Activated CD8-positive, alpha-beta memory T cell treated with anti-CD3 and anti-CD28 coated beads, Interleukin-2, amount 10 ng/mL, durations not matched to agents 7 days and 5 days (primary cell): ENCODE measurements around the gene SLC7A1. TPM values are rescaled to one million over a fixed set of nuclear protein-coding genes. Genes with fewer than 3 reads are reported as not detected.

Experiments
- ATAC-seq: fragments of 150-1000 bp; cut with Tn5 transposase; one replicate; pipeline ENCODE4 v1.10.0; 2021; ENCODE audit warnings: moderate library complexity
- CTCF ChIA-PET: fragments of 350-600 bp; sonication (Branson Sonifier 250); formaldehyde crosslinking; loops from one replicate; lab custom pipeline; 2021; ENCODE audit warnings: antibody characterized with exemption; lab: Charles Lee
- DNase-seq: peaks from one replicate; pipeline ENCODE4 v3.0.0-alpha.2; 2020
- H3K27ac Mint-ChIP-seq: one replicate; pipeline ENCODE4 v1.8.0; 2021; ENCODE audit warnings: mild to moderate bottlenecking, mixed read lengths
- H3K27me3 Mint-ChIP-seq: one replicate; pipeline ENCODE4 v1.8.0; 2021; ENCODE audit warnings: mixed read lengths
- H3K36me3 Mint-ChIP-seq: one replicate; pipeline ENCODE4 v1.8.0; 2021; ENCODE audit warnings: mild to moderate bottlenecking, mixed read lengths
- H3K4me1 Mint-ChIP-seq: one replicate; pipeline ENCODE4 v1.8.0; 2021; ENCODE audit warnings: mixed read lengths
- H3K4me3 Mint-ChIP-seq: one replicate; pipeline ENCODE4 v1.8.0; 2021; ENCODE audit warnings: mild to moderate bottlenecking, moderate library complexity, mixed read lengths
- H3K9me3 Mint-ChIP-seq: one replicate; pipeline ENCODE4 v1.8.0; 2022; ENCODE audit warnings: low read depth, mixed read lengths
- total RNA-seq, 2 experiments: library from RNA; stranded (reverse); gene quantifications; one replicate each; pipeline ENCODE4 v1.2.3, GENCODE V29; 2021

SLC7A1 gene
- total RNA-seq, 2 experiments from 2014 or later = 101 to 105 TPM

DNA sequence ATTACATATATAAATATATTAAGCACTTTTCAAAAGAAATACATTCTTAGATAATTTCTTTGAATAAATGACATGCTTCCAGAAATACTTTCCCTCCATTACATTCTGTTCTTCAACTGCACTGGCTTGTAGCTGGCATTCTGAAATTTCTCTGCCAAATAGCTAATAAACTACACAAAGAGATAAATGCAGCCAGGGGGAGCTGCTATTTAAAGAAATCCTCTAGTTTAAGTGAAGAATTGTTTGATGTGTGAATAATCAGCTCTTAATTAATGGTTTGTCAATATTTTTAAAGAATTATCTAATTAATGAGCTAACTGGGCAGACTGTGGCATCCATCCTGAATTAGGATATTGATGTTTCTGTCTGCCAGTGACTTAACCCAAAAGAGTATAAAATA is 30.7 kb downstream of the SLC7A1 start:
- Mint-ChIP-seq H3K4me3 (no peak overlapping the region), H3K27ac (no peak overlapping the region), H3K9me3 (no peaks in the 10 kb centered on the region), H3K4me1 (peaks cover 39% of the 10 kb centered on the region), H3K27me3 (no peaks in the 10 kb centered on the region), H3K36me3 (no peaks in the 10 kb centered on the region)
- ATAC-seq = no peak
- CTCF ChIA-PET = interaction anchor here (0.8 to 3.0 kb wide), 4 partner anchors 9 to 57 kb away, joined by 3 to 8 read pairs (median 4); no protein-coding TSS in a partner anchor
- no peak for DNase-seq

DNA sequence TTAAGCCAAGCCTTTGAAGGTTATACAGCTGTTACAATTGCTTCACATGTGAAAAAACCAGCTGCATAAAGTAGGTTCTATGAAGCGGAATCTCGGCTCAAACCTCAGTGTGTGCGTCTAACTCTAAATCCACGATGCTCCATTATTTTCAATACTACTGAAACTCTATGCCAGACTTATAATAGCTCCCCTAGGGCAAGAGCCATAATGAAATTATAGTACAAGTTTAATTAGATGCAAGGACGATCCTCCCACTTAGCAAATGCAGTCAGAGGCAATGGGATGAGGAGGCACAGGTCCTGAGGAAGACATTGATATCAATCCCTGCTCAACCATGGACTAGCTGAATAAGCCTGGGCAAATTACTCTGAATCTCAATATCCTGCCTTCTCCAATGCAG is 31.1 kb downstream of the SLC7A1 start:
- DNase-seq (no peak), ATAC-seq (no peak)
- Mint-ChIP-seq H3K9me3 (no peaks in the 10 kb centered on the region), H3K4me3 (no peak overlapping the region), H3K4me1 (peaks cover 38% of the 10 kb centered on the region), H3K27me3 (no peaks in the 10 kb centered on the region), H3K36me3 (no peaks in the 10 kb centered on the region), H3K27ac (no peak overlapping the region)
- CTCF ChIA-PET = interaction anchor here (0.6 to 3.0 kb wide), 6 partner anchors 9 to 57 kb away, joined by 3 to 8 read pairs (median 4); no protein-coding TSS in a partner anchor

DNA sequence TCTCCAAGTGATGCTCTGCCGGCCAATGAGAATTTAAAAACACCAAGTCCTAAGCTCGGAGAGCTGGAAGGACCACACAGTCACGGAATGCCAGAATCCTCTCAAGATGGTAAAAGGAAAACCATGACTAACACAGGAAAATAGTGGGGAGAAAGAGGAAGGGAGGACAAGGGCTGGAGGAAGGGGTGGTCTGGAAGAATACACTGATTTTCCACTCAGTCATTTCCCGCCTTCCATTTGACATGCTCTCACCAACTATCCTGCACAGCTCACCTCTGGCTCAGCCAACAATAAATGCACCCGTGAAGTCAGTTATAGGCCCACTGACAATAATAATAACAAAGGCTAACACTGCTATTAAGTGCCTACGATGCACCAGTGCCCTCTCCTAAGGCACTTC is 31.5 kb downstream of the SLC7A1 start:
- CTCF ChIA-PET = interaction anchor here (0.6 to 3.0 kb wide), 6 partner anchors 8 to 56 kb away, joined by 3 to 8 read pairs (median 4); no protein-coding TSS in a partner anchor

DNA sequence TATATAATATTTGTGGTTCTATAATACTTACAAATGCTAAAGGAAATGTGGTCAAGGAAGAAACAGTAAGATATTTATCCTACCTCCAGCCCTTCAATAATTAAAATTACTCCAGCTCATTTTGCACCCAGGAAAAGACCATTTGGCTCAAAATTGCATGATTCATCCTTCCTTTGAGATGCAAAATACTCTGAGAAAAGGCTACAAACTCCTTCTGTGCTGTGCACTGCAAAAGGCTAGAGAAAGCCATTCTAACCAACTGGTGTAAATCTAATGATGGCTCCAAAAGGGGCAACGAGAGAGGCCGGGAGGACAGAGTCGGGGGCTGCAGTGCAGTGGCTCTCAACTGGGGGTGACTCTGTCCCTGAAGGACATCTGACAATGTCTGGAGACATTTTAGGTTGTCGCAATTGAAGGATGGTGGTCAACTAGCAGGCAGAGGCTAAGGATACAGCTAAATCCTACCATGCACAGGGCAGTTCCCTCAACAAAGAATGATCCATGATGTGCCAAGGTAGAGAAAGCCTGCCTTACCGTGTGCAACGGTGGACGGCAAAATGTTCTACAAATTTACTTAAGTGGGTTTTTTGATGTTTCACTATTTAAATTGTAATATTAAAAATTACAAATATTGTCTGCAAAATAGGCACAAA is 32.6 kb downstream of the SLC7A1 start:
- Mint-ChIP-seq H3K27ac (no peak overlapping the region), H3K36me3 (no peaks in the 10 kb centered on the region), H3K27me3 (no peaks in the 10 kb centered on the region), H3K9me3 (no peaks in the 10 kb centered on the region), H3K4me3 (no peak overlapping the region), H3K4me1 (peaks cover 32% of the 10 kb centered on the region)
- CTCF ChIA-PET = interaction anchor here (1.0 to 3.0 kb wide), 2 partner anchors 16 to 55 kb away, joined by 3 to 8 read pairs; no protein-coding TSS in a partner anchor
- DNase-seq (no peak), ATAC-seq (no peak)

More for the DNA sequence above, 31.5 kb downstream of the SLC7A1 start:
- Mint-ChIP-seq H3K9me3 (no peaks in the 10 kb centered on the region), H3K36me3 (no peaks in the 10 kb centered on the region), H3K27ac (no peak overlapping the region), H3K4me3 (no peak overlapping the region), H3K27me3 (no peaks in the 10 kb centered on the region), H3K4me1 (peaks cover 36% of the 10 kb centered on the region)
- no peak for DNase-seq
- no peak for ATAC-seq

DNA sequence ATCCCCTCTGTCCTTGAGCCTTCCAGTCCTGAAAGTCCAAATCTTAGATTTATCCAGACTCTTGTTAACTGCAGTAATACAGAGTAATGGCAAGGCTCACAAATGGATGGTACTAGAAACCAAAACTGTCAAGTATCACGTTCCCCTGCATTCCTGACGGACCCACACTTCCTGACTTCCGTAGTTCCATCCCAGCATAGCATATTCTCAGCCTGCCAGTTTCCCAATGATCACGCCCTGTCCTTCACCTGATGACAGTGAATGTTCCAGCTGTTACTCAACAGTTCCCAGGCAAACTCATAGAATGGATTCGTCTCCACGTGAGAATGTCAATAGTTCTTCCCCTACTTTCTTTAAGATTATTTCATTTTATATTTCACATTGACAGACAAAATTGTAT is 33.6 kb downstream of the SLC7A1 start:
- CTCF ChIA-PET = no interaction called here
- ATAC-seq = no peak

DNA sequence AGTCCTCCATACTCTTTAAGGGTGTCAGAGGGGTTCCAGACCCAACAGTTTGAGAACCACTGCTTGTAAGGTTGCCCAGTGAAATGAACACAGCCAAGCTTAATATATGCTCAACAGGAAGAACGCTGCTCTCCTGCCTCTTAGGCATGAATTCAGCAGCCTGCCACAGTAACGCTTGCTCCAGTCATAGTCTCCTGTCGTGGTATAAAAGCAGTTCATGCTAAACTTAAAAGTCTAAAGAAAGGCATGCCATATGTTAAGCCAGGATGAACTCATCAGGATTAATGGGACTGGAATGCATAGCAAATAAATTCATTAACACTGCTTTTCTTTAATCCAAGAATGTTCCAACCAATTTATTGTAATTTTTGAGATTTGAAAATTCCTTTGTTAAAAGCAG is 38.7 kb downstream of the SLC7A1 start:
- Mint-ChIP-seq H3K9me3 (no peaks in the 10 kb centered on the region), H3K27ac (no peak overlapping the region), H3K4me3 (no peak overlapping the region), H3K27me3 (no peaks in the 10 kb centered on the region), H3K36me3 (peaks cover 17% of the 10 kb centered on the region), H3K4me1 (peaks cover 3% of the 10 kb centered on the region)
- CTCF ChIA-PET = no interaction called here
- ATAC-seq = no peak
- no peak for DNase-seq

More for the DNA sequence above, 33.6 kb downstream of the SLC7A1 start:
- peaks cover 28% of the 10 kb centered on the region for H3K4me1 Mint-ChIP-seq
- H3K4me3 Mint-ChIP-seq = no peak overlapping the region
- no peak for DNase-seq
- no peak overlapping the region for H3K27ac Mint-ChIP-seq
- no peaks in the 10 kb centered on the region for H3K27me3 Mint-ChIP-seq
- H3K36me3 Mint-ChIP-seq = no peaks in the 10 kb centered on the region
- no peaks in the 10 kb centered on the region for H3K9me3 Mint-ChIP-seq

DNA sequence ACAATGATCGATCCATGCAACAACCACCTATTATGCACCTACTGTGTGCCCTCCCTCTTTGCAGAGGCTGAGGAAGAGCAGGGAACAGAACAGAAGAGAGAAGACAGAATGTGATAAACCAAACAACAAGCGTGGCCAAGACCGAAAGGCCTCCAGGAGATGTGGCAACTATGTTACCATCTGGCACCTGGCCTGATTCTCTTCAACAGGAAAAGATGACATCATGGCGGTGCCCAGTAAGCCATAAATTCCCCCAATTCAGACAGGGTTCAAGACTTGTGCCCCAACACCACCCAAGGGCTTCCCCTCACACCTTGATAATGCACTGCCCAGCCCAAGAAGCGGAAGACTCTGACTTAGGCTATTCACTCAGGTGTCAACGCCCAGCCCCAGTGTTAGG is 44.3 kb downstream of the SLC7A1 start:
- CTCF ChIA-PET = no interaction called here
- Mint-ChIP-seq H3K4me3 (no peak overlapping the region), H3K27me3 (no peaks in the 10 kb centered on the region), H3K9me3 (no peaks in the 10 kb centered on the region), H3K36me3 (peaks cover 39% of the 10 kb centered on the region), H3K4me1 (no peaks in the 10 kb centered on the region), H3K27ac (no peak overlapping the region)
- DNase-seq (no peak), ATAC-seq (no peak)

DNA sequence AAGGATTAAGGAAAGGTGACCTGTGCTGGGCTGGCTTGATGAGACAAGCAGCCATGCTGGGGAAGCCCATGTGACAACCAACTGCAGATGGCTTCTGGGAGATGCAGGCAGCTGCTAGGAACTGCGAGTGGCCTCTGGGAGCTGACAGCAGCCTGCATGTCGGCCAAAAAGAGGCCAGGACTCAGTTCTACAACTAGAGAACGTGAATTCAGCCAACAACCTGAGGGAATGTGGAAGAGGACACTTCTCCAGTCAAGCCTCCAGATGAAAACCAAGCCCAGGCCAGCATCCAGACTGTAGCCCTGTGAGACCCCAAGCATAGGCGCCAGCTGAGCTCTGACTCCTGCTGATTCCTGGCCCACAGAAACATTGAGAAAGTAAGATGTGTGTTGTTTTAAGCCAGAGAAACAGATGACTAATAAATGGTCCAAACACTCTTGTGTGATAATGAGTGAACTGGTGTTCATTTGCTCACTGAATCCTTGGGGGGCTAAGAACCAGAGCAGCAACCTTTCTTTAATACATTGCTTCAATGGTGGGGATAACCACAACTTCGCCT is 45.0 kb downstream of the SLC7A1 start:
- no peaks in the 10 kb centered on the region for H3K4me1 Mint-ChIP-seq
- H3K27me3 Mint-ChIP-seq = no peaks in the 10 kb centered on the region
- DNase-seq (no peak), ATAC-seq (no peak)
- H3K27ac Mint-ChIP-seq = no peak overlapping the region
- peaks cover 41% of the 10 kb centered on the region for H3K36me3 Mint-ChIP-seq
- no peaks in the 10 kb centered on the region for H3K9me3 Mint-ChIP-seq
- CTCF ChIA-PET = interaction anchor here (1.9 kb wide), 1 partner anchor 42 kb away, joined by 4 read pairs; no protein-coding TSS in a partner anchor
- H3K4me3 Mint-ChIP-seq = no peak overlapping the region

DNA sequence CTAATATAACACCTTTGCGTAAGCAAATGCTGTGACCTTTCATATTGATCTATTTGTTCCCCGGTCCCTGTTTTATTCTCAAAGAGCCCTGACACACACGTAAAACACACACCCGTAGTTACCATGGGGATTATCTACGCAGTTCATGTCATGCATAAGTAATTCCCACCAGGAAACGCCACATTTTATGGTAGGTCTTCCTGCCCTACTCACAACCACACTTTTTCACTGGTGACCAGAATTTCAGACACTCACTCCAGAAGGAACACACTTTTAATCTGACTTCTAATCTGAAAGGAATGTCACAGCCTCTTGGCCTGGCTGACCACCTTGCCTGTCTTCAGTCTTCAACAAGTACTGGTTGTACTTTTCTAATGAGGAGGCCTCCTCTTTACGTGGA is 46.8 kb downstream of the SLC7A1 start:
- Mint-ChIP-seq H3K9me3 (no peaks in the 10 kb centered on the region), H3K27ac (no peak overlapping the region), H3K4me3 (no peak overlapping the region), H3K27me3 (no peaks in the 10 kb centered on the region), H3K4me1 (peaks cover 12% of the 10 kb centered on the region), H3K36me3 (peaks cover 41% of the 10 kb centered on the region)
- DNase-seq = no peak
- CTCF ChIA-PET = no interaction called here
- ATAC-seq = no peak

DNA sequence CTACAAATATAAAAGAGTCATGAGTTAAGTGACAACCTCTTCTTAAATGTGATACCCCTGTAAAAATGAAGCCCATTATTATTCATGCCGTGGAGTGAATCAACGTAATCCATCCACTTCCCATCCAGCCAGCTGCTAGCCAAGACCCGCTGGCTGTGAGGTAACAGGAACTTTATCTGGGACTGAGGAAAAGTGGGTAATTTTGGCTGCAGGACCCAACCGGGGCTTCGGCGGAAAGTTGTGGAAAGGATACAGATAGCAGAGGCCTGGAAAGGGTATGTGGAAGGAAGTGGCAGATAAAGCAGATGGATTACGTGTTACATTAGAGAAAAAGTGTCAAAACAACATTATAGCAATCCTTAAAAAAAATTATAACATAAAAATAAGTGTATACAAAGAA is 48.3 kb downstream of the SLC7A1 start:
- ATAC-seq = no peak
- H3K9me3 Mint-ChIP-seq = no peaks in the 10 kb centered on the region
- H3K4me1 Mint-ChIP-seq = peaks cover 25% of the 10 kb centered on the region
- no peaks in the 10 kb centered on the region for H3K27me3 Mint-ChIP-seq
- DNase-seq = no peak
- no peak overlapping the region for H3K27ac Mint-ChIP-seq
- no peak overlapping the region for H3K4me3 Mint-ChIP-seq
- CTCF ChIA-PET = interaction anchor here (1.1 kb wide), 1 partner anchor 16 kb away, joined by 3 read pairs; no protein-coding TSS in a partner anchor
- peaks cover 33% of the 10 kb centered on the region for H3K36me3 Mint-ChIP-seq

DNA sequence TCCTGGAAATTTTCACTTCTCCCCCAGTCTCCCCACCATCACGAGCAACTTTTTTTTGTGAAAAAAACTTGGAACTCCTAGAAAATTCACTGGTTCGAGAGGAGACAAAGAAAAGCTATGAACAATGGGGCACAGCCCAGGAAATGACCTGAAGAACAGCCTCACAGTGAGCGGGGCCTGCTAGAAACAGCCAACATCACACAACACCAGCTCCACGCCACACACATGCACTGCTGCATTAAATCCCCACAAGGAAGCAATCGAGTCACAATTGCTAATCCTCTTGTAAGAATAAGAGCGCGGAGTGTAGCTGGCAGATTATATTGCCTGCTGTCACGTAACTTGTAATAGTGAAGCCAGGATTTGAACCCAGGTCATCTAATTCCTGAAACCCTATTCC is 48.8 kb downstream of the SLC7A1 start:
- Mint-ChIP-seq H3K27ac (no peak overlapping the region), H3K36me3 (peaks cover 28% of the 10 kb centered on the region), H3K4me1 (peaks cover 27% of the 10 kb centered on the region), H3K27me3 (no peaks in the 10 kb centered on the region), H3K9me3 (no peaks in the 10 kb centered on the region), H3K4me3 (no peak overlapping the region)
- DNase-seq = no peak
- no peak for ATAC-seq
- CTCF ChIA-PET = interaction anchor here (1.1 kb wide), 1 partner anchor 16 kb away, joined by 3 read pairs; no protein-coding TSS in a partner anchor

DNA sequence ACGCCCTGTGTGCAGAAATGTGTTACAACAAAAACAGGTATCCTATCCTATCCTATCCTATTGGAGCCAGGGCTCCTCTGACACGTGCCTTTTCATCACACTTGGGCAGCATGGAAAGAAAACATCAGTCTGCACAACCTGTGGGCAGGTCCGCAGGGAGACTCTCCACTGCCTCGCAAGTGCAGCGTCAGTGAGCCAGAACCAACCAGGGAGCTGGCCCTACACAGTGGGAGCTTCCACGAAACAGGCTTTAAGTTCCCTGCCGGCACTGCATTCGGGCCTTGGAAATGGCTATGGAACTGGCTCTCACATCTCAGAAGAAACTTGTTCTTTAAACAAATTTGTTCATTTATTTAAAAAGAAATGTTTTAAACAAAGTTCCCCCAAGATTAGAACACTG is 49.5 kb downstream of the SLC7A1 start:
- no peak overlapping the region for H3K4me3 Mint-ChIP-seq
- no peaks in the 10 kb centered on the region for H3K9me3 Mint-ChIP-seq
- H3K27me3 Mint-ChIP-seq = no peaks in the 10 kb centered on the region
- peaks cover 33% of the 10 kb centered on the region for H3K4me1 Mint-ChIP-seq
- H3K27ac Mint-ChIP-seq = no peak overlapping the region
- peaks cover 28% of the 10 kb centered on the region for H3K36me3 Mint-ChIP-seq
- CTCF ChIA-PET = interaction anchor here (1.2 kb wide), 1 partner anchor 19 kb away, joined by 3 read pairs; no protein-coding TSS in a partner anchor
- ATAC-seq (no peak), DNase-seq (no peak)

DNA sequence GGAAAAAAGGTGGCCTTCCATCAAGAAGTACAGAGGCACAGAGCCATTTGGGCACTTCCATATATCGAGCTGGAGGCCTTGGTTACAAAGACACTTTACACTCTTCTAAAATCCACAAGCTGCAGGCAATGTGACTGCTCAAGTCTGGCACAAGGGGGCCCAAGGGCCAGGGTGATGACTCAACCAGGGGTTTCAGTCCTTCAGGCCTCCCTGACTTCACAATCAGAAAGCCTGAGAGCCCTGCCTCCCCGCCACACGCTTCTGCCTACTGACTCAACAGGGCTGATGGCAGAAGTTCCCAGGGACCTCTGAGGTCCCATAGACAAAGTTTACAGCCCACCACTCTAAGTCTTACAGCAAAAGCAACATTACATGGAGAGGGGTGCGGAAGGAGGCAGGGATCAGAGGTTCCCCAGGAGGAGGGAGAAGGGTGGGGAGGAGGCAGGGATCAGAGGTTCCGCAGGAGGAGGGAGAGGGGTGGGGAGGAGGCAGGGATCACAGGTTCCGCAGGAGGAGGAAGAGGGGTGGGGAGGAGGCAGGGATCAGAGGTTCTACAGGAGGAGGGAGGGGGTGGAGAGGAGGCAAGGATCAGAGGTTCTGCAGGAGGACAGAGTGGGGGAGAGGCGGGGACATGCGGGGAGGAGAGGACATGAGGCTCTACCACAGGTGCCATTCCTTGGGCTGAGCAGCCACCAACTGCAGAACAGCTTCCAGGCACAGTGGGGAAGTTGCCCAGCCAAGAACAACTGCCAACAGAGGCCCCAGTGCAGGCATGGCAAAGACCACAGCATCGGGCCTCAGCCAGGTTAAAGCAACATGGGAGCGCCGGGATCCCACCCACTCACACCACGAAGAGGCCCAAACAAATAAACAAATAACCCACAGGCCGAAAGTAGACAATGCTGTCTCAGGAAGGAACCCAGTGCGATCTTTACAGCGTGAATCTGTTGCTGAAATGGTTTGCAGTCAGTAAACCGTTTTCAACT is 52.0 kb downstream of the SLC7A1 start:
- Mint-ChIP-seq H3K27ac (peak overlapping the region; percentile 33), H3K36me3 (peaks cover 22% of the 10 kb centered on the region), H3K9me3 (no peaks in the 10 kb centered on the region), H3K27me3 (no peaks in the 10 kb centered on the region), H3K4me1 (peaks cover 40% of the 10 kb centered on the region), H3K4me3 (no peak overlapping the region)
- peak; percentile 74 for DNase-seq
- peak; percentile 86 for ATAC-seq
- CTCF ChIA-PET = interaction anchor here (1.3 kb wide), 1 partner anchor 21 kb away, joined by 4 read pairs; no protein-coding TSS in a partner anchor
